PC-3 (cell line): Measurements from ENCODE around the gene KIF18B.

ENCODE experiments used
- CTCF ChIP-seq: fragments of 300-600 bp; sonication (generic); conservative IDR thresholded peaks from 2 replicates; pipeline ENCODE4 v1.5.1; 2017; ENCODE audit warnings: antibody characterized with exemption, low read depth, mild to moderate bottlenecking, low read length
- EZH2 ChIP-seq: fragments of 300-600 bp; sonication (generic); IDR thresholded peaks from one replicate; pipeline ENCODE4 v1.6.1; 2017; ENCODE audit warnings: antibody characterized with exemption, mild to moderate bottlenecking, low read length; ENCODE audit not compliant: unreplicated experiment
- EZH2phosphoT487 ChIP-seq: fragments of 300-600 bp; sonication (generic); IDR thresholded peaks from 2 replicates; pipeline ENCODE4 v1.6.1; 2018; ENCODE audit warnings: mild to moderate bottlenecking, antibody characterized with exemption, low read length, borderline replicate concordance

DNA sequence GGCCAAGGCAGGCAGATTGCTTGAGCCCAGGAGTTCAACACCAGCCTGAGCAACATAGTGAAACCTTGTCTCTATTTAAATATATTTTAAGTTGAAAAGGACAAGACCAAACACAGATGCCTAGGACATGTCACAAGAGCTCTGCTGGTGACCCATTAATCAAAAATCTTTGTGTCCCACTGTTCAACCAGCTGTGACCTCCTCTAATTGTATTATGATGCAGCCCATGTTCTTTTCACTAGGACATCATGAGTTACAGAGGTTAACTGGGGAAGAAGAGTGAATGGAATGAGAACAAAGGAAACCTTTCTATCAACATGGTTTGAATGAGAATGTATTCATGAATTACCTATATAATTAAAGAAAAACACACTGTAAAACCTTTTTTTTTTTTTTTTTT lies 55.3 kb downstream of the KIF18B start:
- TF ChIP-seq EZH2phosphoT487 (no peak), CTCF (no peak), EZH2 (no peak)
